Bronchial smooth muscle cell (primary cell): ENCODE results near the gene CLDN22. TPM values are rescaled to one million over a fixed set of nuclear protein-coding genes. Genes with fewer than 3 reads are reported as not detected.

ENCODE experiments used
- total RNA-seq: library from RNA; depleted of rRNA; stranded (reverse); fragments of >200 nt; gene quantifications from 2 replicates; pipeline ENCODE4 v1.2.1, GENCODE V29; 2014

The CLDN22 gene
- not detected in 2 replicates for total RNA-seq

GRCh38 chr4:183320211-183321059, at the start of gene CLDN22:
TSS of gene CLDN22 (minus strand) at chr4:183320276. CDS start at chr4:183320218, 58 bp downstream.

GRCh38 chr4:183322326-183322725, 2.2 kb upstream of the CLDN22 start, which contains the start of gene CLDN24:
TSS of gene CLDN24 (minus strand) at chr4:183322426. CDS start at chr4:183322426, 0 bp downstream.

Other genes with a start within 250 kb of the CLDN22 start
- 12.8 and 13.8 TPM in 2 replicates for gene WWC2, start 221.0 kb downstream of the CLDN22 start, total RNA-seq
- gene CLDN24, start 2.1 kb upstream of the CLDN22 start, total RNA-seq, result not detected in 2 replicates
- gene CDKN2AIP, start 124.4 kb upstream of the CLDN22 start, total RNA-seq, result 10.9 and 11.5 TPM in 2 replicates
- 8.8 and 11.6 TPM in 2 replicates for gene ING2, start 184.8 kb upstream of the CLDN22 start, total RNA-seq